ENCODE data around the gene TRIM50. TPM values are rescaled to one million over a fixed set of nuclear protein-coding genes. Genes with fewer than 3 reads are reported as not detected.

TRIM50 gene
- total RNA-seq, 1 donor from 2014 or later = 0.33 TPM

DNA sequence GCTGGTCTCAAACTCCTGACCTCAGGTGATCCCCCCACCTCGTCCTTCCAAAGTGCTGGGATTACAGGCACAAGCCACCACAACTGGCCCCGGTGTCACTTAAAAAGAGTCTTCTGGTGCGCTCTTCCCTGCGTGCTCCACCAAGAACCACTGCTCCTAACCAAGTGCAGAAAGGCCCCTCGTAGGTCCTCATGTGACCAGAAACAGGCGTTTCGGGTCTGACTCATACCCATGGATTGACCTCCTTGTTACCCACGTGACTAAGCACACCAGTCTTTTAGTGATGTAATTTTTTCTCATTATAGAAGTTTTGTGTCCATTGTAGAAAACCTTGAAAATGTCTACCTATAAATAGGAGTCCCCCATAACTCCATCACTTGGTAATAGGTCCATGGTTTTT, 14.0 kb upstream of the TRIM50 start:
- H3K27me3 ChIP-seq (ENCODE audit: low read depth) = peaks cover 32% of the 10 kb centered on the region

GRCh38 chr7:73340514-73340913, 12.6 kb upstream of the TRIM50 start:
- DNase-seq = no peak
- no peak for TF ChIP-seq CTCF (IDR thresholded peaks at IDR 0.05; ENCODE audit: borderline replicate concordance)
- intact Hi-C loops (cut with micrococcal nuclease) = no loop called here

More for the DNA sequence above, 14.0 kb upstream of the TRIM50 start:
- TF ChIP-seq CTCF (IDR thresholded peaks at IDR 0.05; ENCODE audit: borderline replicate concordance) = no peak
- no peak overlapping the region for H3K27ac ChIP-seq (replicated peaks)
- H3K36me3 ChIP-seq = no peaks in the 10 kb centered on the region
- no peak for DNase-seq
- no peaks in the 10 kb centered on the region for H3K4me1 ChIP-seq
- intact Hi-C loops (cut with micrococcal nuclease) = no loop called here
- H3K9me3 ChIP-seq (replicated peaks) = no peaks in the 10 kb centered on the region
- no peak overlapping the region for H3K4me3 ChIP-seq

DNA sequence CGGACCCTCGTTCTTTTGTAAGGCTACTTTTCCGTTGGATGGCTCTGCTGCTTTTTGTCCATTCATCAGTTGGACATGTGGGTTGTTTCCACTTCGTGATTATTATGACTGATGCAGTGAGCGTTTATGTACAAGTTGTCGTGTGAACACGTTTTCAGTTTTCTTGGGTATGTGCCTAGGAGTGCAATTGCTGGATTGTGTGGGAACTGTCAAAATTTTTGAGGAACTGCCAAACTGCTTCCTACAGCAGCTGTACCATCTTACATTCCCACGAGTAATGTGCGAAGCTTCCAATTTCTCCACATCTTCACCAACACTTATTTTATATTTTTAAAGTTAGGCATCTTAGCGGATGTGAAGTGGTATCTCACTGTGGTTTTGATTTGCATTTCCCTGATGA, 10.4 kb upstream of the TRIM50 start:
- no peaks in the 10 kb centered on the region for H3K4me1 ChIP-seq
- DNase-seq = no peak
- H3K9me3 ChIP-seq (replicated peaks) = no peaks in the 10 kb centered on the region
- no peak for TF ChIP-seq CTCF (IDR thresholded peaks at IDR 0.05; ENCODE audit: borderline replicate concordance)
- H3K27me3 ChIP-seq (ENCODE audit: low read depth) = peaks cover 29% of the 10 kb centered on the region
- intact Hi-C loops (cut with micrococcal nuclease) = no loop called here
- no peak overlapping the region for H3K27ac ChIP-seq (replicated peaks)
- H3K36me3 ChIP-seq = no peaks in the 10 kb centered on the region
- no peak overlapping the region for H3K4me3 ChIP-seq

More at GRCh38 chr7:73340514-73340913, 12.6 kb upstream of the TRIM50 start:
- Histone ChIP-seq H3K4me3 (no peak overlapping the region), H3K27ac (replicated peaks) (no peak overlapping the region), H3K27me3 (ENCODE audit: low read depth) (peaks cover 28% of the 10 kb centered on the region), H3K9me3 (replicated peaks) (no peaks in the 10 kb centered on the region), H3K4me1 (no peaks in the 10 kb centered on the region), H3K36me3 (no peaks in the 10 kb centered on the region)

GRCh38 chr7:73332447-73332846, 4.6 kb upstream of the TRIM50 start:
- H3K9me3 ChIP-seq (replicated peaks) = no peaks in the 10 kb centered on the region
- TF ChIP-seq CTCF (IDR thresholded peaks at IDR 0.05; ENCODE audit: borderline replicate concordance) = no peak
- DNase-seq = no peak
- H3K4me1 ChIP-seq = no peaks in the 10 kb centered on the region
- no peak overlapping the region for H3K4me3 ChIP-seq
- no peaks in the 10 kb centered on the region for H3K36me3 ChIP-seq
- no peak overlapping the region for H3K27ac ChIP-seq (replicated peaks)
- H3K27me3 ChIP-seq (ENCODE audit: low read depth) = peaks cover 40% of the 10 kb centered on the region
- intact Hi-C loops (cut with micrococcal nuclease) = no loop called here

- H3K36me3 ChIP-seq = no peaks in the 10 kb centered on the region
- H3K27me3 ChIP-seq (ENCODE audit: low read depth) = peaks cover 39% of the 10 kb centered on the region
- no peak for TF ChIP-seq CTCF (IDR thresholded peaks at IDR 0.05; ENCODE audit: borderline replicate concordance)
- no peak for DNase-seq
- no peak overlapping the region for H3K4me3 ChIP-seq
- intact Hi-C loops (cut with micrococcal nuclease) = no loop called here
- no peak overlapping the region for H3K27ac ChIP-seq (replicated peaks)
- no peaks in the 10 kb centered on the region for H3K9me3 ChIP-seq (replicated peaks)
- H3K4me1 ChIP-seq = no peaks in the 10 kb centered on the region
Observed at GRCh38 chr7:73330772-73331171, 2.9 kb upstream of the TRIM50 start.

Measured in left ventricle myocardium inferior (tissue), 1 donor.